HG02973 (cell line): Measurements from ENCODE around the gene SIMC1.
"Not testable (repeated sequence)": the region's sequence is repeated elsewhere in the genome, so short reads cannot be mapped to it uniquely, and the experiment has no call there.

ENCODE experiments used
- ATAC-seq: cut with Tn5 transposase; IDR thresholded peaks from one replicate; pipeline ENCODE4 v1.9.1; 2021; ENCODE audit warnings: moderate library complexity; ENCODE audit not compliant: unreplicated experiment

SIMC1 gene

DNA sequence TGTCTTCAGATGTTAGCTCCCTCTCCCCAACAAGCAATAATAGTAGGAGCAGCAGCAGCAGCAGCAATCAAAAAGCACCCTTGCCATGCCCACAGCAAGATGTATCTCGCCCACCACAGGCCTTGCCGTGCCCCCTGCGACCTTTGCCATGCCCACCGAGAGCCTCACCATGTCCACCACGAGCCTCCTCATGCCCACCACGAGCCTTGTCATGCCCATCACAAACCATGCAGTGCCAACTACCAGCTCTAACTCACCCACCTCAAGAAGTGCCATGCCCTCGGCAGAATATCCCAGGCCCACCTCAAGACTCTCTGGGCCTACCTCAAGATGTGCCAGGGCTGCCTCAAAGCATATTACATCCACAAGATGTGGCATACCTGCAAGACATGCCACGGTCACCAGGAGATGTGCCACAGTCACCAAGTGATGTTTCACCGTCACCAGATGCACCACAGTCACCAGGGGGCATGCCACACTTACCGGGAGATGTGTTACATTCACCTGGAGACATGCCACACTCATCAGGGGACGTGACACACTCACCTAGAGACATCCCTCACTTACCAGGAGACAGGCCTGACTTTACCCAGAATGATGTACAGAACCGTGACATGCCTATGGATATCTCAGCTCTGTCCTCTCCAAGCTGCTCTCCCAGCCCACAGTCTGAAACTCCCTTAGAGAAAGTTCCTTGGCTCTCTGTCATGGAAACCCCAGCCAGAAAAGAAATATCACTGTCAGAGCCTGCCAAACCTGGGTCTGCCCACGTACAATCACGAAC lies 52.0 kb downstream of the SIMC1 start:
- not testable (repeated sequence) for ATAC-seq

DNA sequence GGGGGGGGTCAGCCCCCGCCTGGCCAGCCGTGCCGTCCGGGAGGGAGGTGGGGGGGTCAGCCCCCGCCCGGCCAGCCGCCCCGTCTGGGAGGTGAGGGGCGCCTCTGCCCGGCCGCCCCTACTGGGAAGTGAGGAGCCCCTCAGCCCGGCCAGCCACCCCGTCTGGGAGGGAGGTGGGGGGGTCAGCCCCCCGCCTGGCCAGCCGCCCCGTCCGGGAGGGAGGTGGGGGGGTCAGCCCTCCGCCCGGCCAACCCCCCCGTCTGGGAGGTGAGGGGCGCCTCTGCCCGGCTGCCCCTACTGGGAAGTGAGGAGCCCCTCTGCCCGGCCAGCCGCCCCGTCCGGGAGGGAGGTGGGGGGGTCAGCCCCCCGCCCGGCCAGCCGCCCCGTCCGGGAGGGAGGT lies 67.1 kb downstream of the SIMC1 start:
- not testable (repeated sequence) for ATAC-seq

DNA sequence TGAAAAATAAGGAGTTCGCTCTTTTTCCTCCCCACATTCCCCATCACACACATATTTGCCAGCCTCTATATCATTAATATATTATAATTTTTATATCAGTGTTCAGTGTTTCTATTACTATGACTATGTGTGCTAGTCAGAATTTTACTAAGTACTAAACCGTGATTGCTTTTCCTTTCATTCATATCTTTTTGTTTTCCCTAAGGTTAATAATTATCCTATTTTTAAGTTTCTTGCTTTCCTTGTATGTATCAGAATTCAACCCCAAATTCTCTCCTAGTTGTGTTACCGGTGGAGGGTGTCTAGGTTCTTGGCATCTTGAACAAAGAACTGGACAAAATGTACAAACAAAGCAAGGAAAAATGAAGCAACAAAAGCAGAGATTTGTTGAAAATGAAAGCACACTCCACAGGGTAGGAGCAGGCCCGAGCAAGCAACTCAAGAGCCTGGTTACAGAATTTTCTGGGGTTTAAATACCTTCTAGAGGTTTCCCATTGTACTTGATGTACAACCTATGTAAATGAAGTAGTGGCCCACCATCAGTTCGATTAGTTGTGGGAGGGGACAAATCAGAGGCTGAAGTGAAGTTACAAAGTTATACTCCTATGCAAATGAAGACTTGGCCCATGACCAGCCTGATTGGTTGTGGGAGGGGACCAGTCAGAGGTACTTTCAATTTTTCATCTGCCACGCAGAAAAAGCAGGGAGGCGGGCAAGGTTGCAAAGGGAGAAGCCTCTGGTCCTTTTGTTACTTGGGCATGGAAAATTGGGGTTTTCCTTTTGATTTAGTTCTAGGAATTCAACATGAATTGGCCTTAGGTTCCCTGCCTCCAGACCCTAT lies 79.5 kb downstream of the SIMC1 start:
- ATAC-seq: no peak

DNA sequence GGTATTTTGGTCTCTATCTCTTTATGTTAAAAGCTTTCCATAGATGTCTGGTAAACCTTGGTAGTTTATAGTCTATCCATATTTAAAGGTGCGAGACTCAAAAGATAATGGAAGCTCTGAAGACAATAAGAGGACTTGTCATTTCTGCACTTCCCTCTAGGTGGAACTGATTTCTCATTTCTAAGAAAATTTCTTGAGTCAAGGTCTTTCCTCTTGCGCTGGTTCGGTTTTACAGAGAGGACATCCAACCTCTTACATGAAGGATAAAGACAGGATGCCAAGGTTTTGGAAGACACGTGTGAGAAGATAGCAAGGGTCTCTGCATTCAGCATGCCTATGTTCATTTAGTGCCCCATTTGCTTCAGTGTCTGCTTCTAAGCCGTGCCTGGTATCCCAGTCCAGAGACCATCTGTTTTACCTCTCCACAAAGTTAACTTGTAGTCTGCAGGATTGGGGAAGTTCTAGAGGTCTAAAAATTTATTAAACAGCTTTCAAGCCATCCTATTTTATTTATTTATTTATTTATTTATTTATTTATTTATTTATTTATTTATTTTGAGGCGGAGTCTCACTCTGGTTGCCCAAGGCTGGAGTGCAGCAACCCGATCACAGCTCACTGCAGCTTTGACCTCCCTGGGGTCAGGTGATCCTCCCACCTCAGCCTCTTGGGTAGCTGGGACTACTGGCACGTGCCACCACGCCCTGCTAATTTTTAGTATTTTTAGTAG lies 81.8 kb downstream of the SIMC1 start:
- ATAC-seq: no peak

DNA sequence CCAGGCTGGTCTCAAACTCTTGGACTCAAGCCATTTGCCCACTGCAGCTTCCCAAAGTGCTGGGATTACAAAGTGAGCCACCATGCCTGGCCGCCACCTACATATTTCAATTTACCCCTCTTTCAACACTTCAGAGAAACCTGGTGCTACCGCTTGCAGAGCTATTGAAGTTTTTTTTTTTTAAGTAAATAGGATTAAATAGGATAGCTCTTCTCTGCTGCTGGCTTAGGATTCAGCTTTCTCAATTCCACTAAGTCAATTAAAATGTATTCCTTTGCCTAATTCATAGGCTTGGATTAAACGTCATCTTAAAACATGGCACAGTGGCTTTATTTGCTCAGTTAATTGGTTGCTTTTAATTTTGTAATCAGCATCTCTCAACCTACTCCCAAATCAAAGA lies 82.4 kb downstream of the SIMC1 start:
- no peak for ATAC-seq

DNA sequence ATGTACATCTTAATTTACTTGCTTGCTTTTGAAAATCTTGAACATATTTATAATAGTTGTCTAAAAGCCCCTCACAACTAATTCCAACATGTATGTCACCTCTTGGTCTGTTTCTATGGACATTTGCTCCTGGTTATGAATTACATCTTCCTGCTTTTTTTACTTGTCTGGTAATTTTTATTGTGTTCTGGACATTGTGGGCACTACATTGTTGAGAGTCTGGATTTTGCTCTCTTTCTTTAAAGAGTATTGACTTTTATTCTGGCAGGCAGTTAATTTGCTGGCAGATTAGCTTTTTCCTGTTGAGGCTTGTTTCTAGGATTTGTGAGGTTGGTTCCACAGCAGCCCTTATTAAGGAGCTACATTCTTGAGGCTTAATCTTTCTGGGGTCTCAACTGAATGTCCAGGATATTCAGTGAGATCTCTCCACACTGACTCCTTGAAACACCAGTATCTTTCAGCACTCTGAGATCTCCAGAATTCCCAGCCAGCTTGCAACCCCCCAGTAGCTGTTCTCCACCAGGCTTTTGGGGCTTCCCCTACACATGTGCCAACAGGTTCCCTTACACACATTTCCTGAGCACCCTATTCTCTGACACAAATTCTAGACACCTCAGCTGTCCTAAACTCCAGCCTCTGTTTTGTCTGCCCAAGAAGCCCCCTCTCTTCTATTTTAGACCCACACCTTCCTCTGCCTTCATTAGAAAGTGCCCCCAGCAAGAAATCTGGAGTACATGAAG lies 96.0 kb downstream of the SIMC1 start:
- no peak for ATAC-seq

DNA sequence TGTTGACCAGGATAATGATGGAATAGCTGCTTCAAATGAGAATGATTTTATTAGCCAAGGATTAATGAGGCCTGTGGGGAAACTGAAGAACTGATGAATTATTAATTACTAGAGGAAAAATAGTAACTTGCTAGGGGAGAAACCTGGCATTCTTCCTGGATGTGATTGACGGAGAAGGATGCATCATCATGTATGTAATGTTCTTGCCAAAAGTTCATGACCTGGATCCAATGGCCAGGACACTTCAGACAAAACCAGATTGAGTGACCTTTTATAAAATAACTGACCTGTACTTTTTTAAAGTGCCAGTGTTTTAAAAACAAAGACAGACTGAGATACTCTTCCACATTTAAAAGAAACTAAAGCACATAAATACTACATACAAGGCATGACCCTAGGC lies 99.7 kb downstream of the SIMC1 start:
- no peak for ATAC-seq

DNA sequence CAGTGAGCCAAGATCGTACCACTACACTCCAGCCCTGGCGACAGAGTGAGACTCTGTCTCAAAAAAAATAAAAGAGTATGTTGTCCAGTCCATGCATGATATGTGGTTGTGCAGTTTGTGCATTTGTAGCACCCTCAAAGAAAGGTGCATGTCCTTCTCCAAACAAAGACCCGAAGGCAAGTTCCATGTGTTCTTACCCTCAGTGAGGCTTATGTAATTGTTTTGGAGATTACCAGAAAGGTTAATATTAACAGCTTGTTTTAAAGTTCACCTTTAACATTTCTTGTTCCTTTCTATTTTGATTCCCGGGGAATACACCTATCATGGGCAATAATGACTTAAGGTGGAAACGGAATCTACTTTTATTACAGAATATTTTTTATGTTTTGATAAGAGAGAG lies 101.1 kb downstream of the SIMC1 start:
- ATAC-seq: no peak

DNA sequence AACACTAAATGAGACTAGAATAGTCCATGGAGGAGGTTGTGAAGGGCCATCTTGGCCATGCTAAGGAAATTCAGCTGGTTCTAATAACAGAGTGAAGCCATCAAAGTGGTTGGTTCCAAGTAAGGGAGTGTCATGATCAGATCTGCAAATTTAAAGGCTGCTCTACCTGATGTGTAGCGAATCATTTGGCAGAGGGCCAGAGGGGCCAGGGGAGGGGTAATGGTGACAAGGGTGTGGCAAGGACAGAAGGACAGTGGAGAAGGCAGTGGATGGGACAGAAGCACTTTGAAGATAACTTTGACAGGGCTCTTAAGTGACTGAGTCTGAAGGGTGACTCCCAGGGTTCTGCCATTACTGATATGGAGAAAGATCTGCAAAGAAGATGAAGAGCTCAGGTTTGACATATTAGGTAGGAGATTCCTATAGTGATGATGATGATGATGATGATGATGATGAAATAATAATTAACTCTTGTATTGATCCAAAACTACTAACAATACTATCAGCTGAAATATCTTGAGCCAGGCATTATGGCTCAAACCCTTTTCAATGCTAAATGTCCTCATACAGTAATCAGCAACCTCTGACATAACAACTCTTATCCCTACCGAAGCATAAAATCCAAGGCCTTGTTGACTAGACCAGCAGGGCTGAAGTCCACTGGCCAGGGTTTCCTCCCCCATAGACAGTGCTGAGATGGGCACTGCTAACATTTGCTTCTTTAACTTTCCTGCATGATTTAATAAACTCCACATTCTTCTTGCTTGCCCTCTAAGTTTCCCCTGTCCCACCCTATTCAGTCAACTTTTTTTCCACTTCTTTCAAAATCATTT lies 103.3 kb downstream of the SIMC1 start:
- no peak for ATAC-seq

DNA sequence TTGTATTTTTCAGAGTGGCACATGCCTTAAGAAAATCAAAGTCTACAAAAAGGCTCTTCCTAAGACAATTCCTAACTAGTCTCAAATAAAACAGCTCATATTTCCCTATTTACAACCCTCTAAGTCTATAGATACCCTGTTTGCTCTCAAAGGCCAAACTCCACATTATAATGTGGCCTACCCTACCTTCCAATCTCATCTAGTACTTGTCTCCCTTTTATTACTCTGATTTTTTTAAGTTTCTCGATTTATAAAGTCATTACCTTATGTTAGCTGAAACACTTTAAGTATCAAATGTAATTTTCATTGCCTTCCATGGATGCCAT lies 103.9 kb downstream of the SIMC1 start:
- ATAC-seq: no peak

DNA sequence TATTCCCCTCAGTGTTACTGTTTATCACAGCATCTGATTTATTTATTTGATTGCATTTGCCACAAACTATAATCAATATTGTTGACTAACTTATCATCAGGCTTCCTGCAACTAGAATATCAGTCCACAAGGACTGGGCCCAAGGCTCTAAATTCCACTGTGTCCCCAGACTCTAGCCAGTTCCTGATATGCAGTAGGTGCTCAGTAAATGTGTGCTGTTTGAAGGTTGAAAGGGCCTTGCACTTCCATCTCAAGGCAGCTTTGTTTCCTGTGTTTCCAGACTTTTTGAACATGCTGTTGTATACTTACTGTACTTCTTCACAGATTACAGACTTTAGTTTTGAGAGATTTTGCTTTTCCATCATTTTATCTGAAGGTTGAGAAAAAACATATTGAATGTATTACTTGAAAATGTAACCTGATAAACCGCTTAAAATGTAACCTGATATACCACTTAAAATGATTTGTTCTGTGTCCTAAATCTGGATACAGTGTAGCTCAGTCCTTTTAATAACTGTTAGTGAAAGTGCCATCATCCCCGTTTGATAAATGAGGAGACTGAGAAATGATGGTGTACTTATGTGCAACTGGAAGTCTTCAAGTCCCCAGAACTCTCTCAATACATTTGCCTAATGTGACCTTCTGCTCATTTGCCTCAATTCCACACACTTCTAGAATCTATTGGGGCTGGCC lies 104.7 kb downstream of the SIMC1 start:
- no peak for ATAC-seq

DNA sequence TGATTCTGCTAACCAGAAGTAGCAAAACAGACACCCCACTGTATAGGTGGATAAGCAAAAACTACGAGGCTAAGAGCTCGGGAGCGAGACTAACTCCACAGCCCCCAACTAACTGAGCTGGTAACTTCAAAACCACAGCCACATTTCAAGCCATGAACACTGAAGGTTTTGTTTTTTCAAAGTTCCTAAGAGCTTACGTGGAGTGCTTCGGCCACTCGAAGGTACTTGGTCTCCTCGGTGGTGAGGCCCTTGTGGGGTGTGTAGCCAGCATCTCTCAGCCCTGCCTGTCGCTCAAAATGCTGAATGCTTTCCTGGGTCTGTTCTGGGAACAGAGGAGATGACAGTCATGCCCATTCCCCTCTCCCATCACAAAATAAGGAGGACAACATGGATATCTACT lies 112.2 kb downstream of the SIMC1 start:
- no peak for ATAC-seq

DNA sequence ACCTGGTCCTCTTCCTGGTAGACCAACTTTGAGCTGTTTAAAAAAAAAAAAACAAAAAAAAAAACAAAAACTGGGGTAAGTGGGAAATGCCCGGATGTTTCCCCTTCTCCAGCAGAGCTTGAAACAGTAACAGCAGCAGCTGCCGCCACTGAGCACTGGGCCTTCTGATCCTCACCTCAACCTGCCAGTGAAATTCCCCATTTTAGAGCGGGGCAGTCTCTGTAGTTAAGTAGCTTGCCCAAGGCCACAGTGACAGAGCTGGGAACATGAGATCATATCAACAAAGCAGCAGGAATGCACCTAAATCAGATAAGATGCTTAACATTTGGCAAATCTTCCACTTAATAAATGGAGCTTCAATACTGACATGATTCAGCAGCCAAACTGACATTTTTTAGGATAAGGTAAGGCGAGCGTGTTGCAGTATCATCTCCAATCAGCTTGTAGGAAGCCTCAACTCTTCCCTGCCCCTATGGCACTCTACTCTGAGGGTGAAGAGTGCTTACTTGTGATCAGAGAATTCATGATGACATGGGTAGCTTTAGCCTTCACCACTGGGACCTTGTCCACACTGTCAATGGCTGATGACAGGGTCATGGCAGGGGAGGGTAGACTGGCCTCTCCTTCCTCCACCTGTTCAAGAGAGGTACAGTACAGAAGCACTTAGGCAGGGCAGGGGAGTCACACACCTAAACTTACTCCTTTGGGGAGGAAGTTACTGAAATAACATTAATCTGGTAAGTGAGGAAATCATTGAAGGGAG lies 114.1 kb downstream of the SIMC1 start:
- no peak for ATAC-seq

DNA sequence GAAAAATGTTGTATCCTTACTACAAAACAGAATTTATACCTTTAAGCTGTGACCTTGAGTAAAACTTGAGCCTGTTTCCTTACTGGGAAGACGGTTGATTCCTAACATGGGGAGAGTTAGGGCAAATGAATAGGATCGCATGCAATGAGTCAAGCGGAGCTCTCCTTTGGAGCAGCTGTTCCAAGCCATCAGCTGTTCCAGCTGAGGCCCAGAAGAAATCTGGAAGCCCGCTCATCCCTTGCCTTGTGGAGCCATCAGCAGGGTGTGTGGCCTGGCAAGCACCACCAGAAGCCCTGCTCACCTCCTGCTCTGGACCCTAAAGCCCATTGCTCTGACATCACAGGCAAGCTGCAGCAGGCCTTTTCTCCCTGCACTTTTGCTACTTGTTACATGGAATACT lies 115.3 kb downstream of the SIMC1 start:
- no peak for ATAC-seq

DNA sequence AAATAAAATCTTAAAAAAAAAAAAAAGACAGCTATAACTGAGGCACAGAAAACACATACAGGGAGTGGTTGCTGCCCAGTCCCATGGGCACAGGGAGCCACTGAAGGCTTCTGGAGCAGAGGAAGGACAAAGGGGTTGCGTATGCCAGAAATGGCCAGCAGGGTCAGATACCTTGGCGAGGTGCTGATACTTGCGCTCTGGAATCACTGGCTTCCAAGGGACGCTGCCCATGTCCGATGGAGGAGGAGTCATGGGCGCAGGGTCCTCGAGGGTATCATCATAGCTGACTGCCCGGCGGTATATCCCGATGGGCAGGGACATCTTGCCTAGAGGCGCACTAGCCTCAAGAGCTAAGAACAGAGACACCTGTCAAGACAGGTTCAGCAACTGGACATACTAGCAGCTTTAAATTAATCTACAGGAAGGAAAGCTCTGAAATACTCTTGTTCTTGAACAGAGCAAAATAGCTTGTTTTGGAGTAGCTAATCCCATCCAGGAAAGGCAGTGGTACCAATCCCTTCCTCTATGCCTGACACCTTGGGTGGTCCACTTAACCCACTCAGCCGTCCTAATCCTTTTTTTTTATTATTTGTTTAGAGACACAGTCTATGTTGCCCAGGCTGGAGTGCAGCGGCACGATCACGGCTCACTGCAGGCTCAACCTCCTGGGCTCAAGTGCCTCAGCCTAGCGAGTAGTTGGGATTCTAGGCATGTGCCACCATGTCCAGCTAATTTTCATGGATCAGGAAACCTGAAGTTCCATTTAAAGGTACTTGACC lies 117.4 kb downstream of the SIMC1 start:
- ATAC-seq: no peak

DNA sequence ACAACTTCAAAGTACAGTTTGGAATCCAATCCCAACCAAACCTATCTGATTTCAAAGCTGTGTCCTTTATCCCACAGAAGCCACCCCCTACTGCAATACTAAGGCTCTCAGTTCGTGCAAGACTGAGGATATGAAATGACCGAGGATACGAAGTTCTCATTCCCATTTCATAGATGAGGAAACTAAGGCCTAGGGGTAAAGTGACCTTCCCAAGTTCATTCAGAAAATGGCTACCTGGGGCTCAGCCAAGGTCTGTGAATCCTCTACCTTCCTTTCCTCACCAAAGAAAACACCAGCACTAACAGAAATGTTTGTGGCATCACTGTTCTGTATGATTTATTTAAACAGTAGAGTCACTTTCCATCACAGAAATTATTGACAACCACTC lies 117.9 kb downstream of the SIMC1 start:
- no peak for ATAC-seq

DNA sequence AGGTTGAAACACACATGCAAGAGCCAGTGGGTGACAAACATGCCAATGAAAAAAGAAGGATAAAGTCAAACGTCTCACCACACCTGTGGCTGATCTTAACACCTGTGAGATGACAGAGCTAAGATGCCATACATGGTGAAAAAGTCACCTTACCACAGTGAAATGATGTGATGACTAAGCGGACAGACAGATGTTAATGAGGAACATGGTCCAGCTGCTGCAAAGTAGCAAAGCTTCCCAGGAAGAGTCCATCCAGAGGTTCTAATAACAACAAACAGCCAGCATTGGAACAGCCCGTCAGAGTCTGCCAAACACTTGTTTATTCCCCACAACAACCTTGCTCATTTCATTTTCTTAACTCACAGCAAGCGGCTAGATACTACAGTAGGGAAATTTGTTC lies 121.4 kb downstream of the SIMC1 start:
- ATAC-seq: no peak

DNA sequence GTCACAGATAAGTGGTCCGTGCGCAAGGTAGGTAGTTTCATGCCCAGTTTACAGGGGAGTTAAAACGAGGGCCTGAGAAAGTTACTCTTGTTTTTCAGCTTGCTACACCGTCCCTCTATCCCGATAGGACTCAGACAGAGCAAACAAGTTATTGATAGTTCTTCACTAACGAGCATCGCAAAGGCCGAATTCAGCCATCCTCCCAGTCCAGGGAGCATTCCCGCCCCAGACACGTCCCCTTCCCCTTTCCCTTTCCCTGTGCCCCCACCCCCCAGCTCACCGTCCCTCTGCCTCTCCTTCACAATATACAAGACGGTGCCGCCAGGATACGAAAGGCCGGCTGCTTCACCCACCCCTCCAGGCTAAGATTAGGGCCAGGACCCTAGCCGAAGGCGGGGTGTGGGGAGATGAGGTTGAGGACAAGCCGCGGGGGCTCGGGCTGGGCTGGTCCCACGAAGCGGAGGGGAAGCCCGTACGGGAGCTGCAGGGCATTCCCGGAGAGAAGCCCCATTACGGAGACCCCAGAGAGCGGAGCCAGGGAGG lies 122.7 kb downstream of the SIMC1 start:
- no peak for ATAC-seq
